Smooth muscle cell (in vitro differentiated cells): Measurements from ENCODE around the gene MMP12. TPM values are rescaled to one million over a fixed set of nuclear protein-coding genes. Genes with fewer than 3 reads are reported as not detected.
"Not testable (repeated sequence)": the region's sequence is repeated elsewhere in the genome, so short reads cannot be mapped to it uniquely, and the experiment has no call there.

Source experiments
- DNase-seq: peaks from one replicate; lab custom pipeline; 2025; ENCODE audit not compliant: unreplicated experiment; lab: John Stamatoyannopoulos, UW
- H2AFZ ChIP-seq: fragments of 200-600 bp; sonication (generic); 2 replicates; pipeline ENCODE4 v1.6.0; 2016; ENCODE audit warnings: antibody characterized with exemption, low read depth, mild to moderate bottlenecking
- H3F3A ChIP-seq: fragments of 200-600 bp; sonication (generic); 2 replicates; pipeline ENCODE4 v1.6.0; 2017; ENCODE audit warnings: antibody characterized with exemption, low read depth
- H3K27ac ChIP-seq: fragments of 200-600 bp; sonication (generic); 2 replicates; pipeline ENCODE4 v1.5.1; 2016; ENCODE audit warnings: low read depth, mild to moderate bottlenecking
- H3K27me3 ChIP-seq: fragments of 200-600 bp; sonication (generic); 2 replicates; pipeline ENCODE4 v1.6.1; 2016; ENCODE audit warnings: low read depth, mild to moderate bottlenecking
- H3K36me3 ChIP-seq: fragments of 200-600 bp; sonication (generic); 2 replicates; pipeline ENCODE4 v1.5.1; 2016; ENCODE audit warnings: low read depth
- H3K4me1 ChIP-seq: fragments of 200-600 bp; sonication (generic); 2 replicates; pipeline ENCODE4 v1.5.1; 2016; ENCODE audit warnings: low read depth
- H3K4me2 ChIP-seq: fragments of 200-600 bp; sonication (generic); 2 replicates; pipeline ENCODE4 v1.6.0; 2016; ENCODE audit warnings: mild to moderate bottlenecking
- H3K4me3 ChIP-seq: fragments of 200-600 bp; sonication (generic); 2 replicates; pipeline ENCODE4 v1.5.1; 2016; ENCODE audit warnings: mild to moderate bottlenecking
- H3K79me2 ChIP-seq: fragments of 200-600 bp; sonication (generic); 2 replicates; pipeline ENCODE4 v1.6.0; 2016; ENCODE audit warnings: low read depth, mild to moderate bottlenecking
- H3K9ac ChIP-seq: fragments of 200-600 bp; sonication (generic); 2 replicates; pipeline ENCODE4 v1.6.0; 2016; ENCODE audit warnings: low read depth
- H3K9me3 ChIP-seq: fragments of 200-600 bp; sonication (generic); replicated peaks from 2 replicates; pipeline ENCODE4 v1.5.1; 2016; ENCODE audit warnings: low read depth
- H4K20me1 ChIP-seq: fragments of 200-600 bp; sonication (generic); 2 replicates; pipeline ENCODE4 v1.6.0; 2016; ENCODE audit warnings: low read depth
- CTCF ChIP-seq: fragments of 200-600 bp; sonication (generic); IDR thresholded peaks from 2 replicates; pipeline ENCODE4 v1.5.1; 2017; ENCODE audit warnings: borderline replicate concordance, mild to moderate bottlenecking, antibody characterized with exemption; ENCODE audit not compliant: insufficient read depth, poor library complexity, severe bottlenecking
- WGBS: methylation state at CpG from one replicate; pipeline ENCODE4 v1.1.7; 2016; ENCODE audit warnings: low lambda C conversion rate; 5-methylcytosine and 5-hydroxymethylcytosine counted together
- polyA plus RNA-seq: library from polyadenylated mRNA; unstranded; fragments of >200 nt; fragmentation: Nextera tagmentation; extraction: Ambion mirVana; gene quantifications from 2 replicates; pipeline ENCODE4 v1.2.1, GENCODE V29; 2016
- total RNA-seq: library from RNA; depleted of rRNA; stranded (reverse); fragments of >200 nt; gene quantifications from 2 replicates; pipeline ENCODE4 v1.2.3, GENCODE V29; 2014

The MMP12 gene
- total and polyA plus RNA-seq, 2 experiments from 2014 or later: 0.62 to 10.7 TPM

- no peak overlapping the region for H3K4me3 ChIP-seq
- H3K27me3 ChIP-seq: no peaks in the 10 kb centered on the region
- no peak overlapping the region for H2AFZ ChIP-seq
- H3F3A ChIP-seq: no peaks in the 10 kb centered on the region
- no peak overlapping the region for H3K9ac ChIP-seq
- H3K4me1 ChIP-seq: no peaks in the 10 kb centered on the region
- no peaks in the 10 kb centered on the region for H3K9me3 ChIP-seq
- H4K20me1 ChIP-seq: no peaks in the 10 kb centered on the region
- 85% methylated on average over 4 of the region's 4 CpGs for WGBS
- TF ChIP-seq CTCF: no peak
- no peaks in the 10 kb centered on the region for H3K36me3 ChIP-seq
- H3K79me2 ChIP-seq: no peaks in the 10 kb centered on the region
- DNase-seq: no peak
- H3K4me2 ChIP-seq: no peak overlapping the region
- H3K27ac ChIP-seq: no peak overlapping the region
These were observed 7.7 kb upstream of the MMP12 start for GRCh38 chr11:102882389-102883024.

GRCh38 chr11:102879801-102880200 lies 5.0 kb upstream of the MMP12 start:
- TF ChIP-seq CTCF: no peak
- Histone ChIP-seq H3K79me2 (no peaks in the 10 kb centered on the region), H3K9me3 (no peaks in the 10 kb centered on the region), H3K4me3 (no peak overlapping the region), H4K20me1 (no peaks in the 10 kb centered on the region), H3K27me3 (no peaks in the 10 kb centered on the region), H3K4me1 (no peaks in the 10 kb centered on the region), H3F3A (no peaks in the 10 kb centered on the region), H3K9ac (no peak overlapping the region), H3K36me3 (no peaks in the 10 kb centered on the region), H3K4me2 (no peak overlapping the region), H2AFZ (no peak overlapping the region), H3K27ac (no peak overlapping the region)
- 91% methylated on average over 5 of the region's 5 CpGs for WGBS
- DNase-seq: no peak

- H4K20me1 ChIP-seq: no peaks in the 10 kb centered on the region
- H3F3A ChIP-seq: no peaks in the 10 kb centered on the region
- H2AFZ ChIP-seq: no peak overlapping the region
- no peak overlapping the region for H3K4me2 ChIP-seq
- no peaks in the 10 kb centered on the region for H3K9me3 ChIP-seq
- no peak overlapping the region for H3K27ac ChIP-seq
- H3K36me3 ChIP-seq: no peaks in the 10 kb centered on the region
- H3K9ac ChIP-seq: no peak overlapping the region
- WGBS: 96% methylated on average over 2 of the region's 2 CpGs
- no peak for DNase-seq
- no peak overlapping the region for H3K4me3 ChIP-seq
- H3K4me1 ChIP-seq: no peaks in the 10 kb centered on the region
- TF ChIP-seq CTCF: no peak
- H3K27me3 ChIP-seq: no peaks in the 10 kb centered on the region
- no peaks in the 10 kb centered on the region for H3K79me2 ChIP-seq
These were observed 3.8 kb upstream of the MMP12 start for GRCh38 chr11:102878595-102878994.

GRCh38 chr11:102869354-102869964 lies 5.3 kb downstream of the MMP12 start:
- not testable (repeated sequence) for H3K79me2 ChIP-seq, H3K4me2 ChIP-seq, H3K4me1 ChIP-seq, H4K20me1 ChIP-seq, H3K27ac ChIP-seq, H3K36me3 ChIP-seq, H3K4me3 ChIP-seq, H2AFZ ChIP-seq, DNase-seq, H3F3A ChIP-seq, H3K9ac ChIP-seq, H3K27me3 ChIP-seq, H3K9me3 ChIP-seq
- WGBS: 90% methylated on average over 8 of the region's 8 CpGs
